ENCODE measurements around the gene FZD2. TPM values are rescaled to one million over a fixed set of nuclear protein-coding genes. Genes with fewer than 3 reads are reported as not detected.
"Not testable (repeated sequence)": the region's sequence is repeated elsewhere in the genome, so short reads cannot be mapped to it uniquely, and the experiment has no call there.

The FZD2 gene
- total RNA-seq, 2 donors from 2014 or later, result 3.3 to 10.1 TPM

GRCh38 chr17:44559634-44560554 lies 2.6 kb downstream of the FZD2 start:
- no peak for DNase-seq (ENCODE audit: low spot score)
- intact Hi-C loops (cut with DNase I), result no loop called here
- H3K4me1 ChIP-seq (replicated peaks), result no peaks in the 10 kb centered on the region
- WGBS, result 37% methylated on average over 16 of the region's 16 CpGs
- H3K9me3 ChIP-seq, result no peaks in the 10 kb centered on the region
- no peak for TF ChIP-seq CTCF (IDR thresholded peaks at IDR 0.05)
- no peak for TF ChIP-seq POLR2AphosphoS5 (IDR thresholded peaks at IDR 0.05)
- no peak for TF ChIP-seq POLR2A (IDR thresholded peaks at IDR 0.05)
- no peak overlapping the region for H3K27ac ChIP-seq
- H3K36me3 ChIP-seq, result no peaks in the 10 kb centered on the region
- H3K4me3 ChIP-seq, result no peak overlapping the region
- H3K27me3 ChIP-seq (replicated peaks; ENCODE audit: insufficient read depth), result peaks cover 5% of the 10 kb centered on the region

GRCh38 chr17:44561237-44561623 lies 3.9 kb downstream of the FZD2 start:
- Histone ChIP-seq H3K27me3 (replicated peaks; ENCODE audit: insufficient read depth) (peaks cover 5% of the 10 kb centered on the region), H3K27ac (no peak overlapping the region), H3K4me1 (replicated peaks) (no peaks in the 10 kb centered on the region), H3K36me3 (no peaks in the 10 kb centered on the region), H3K9me3 (no peaks in the 10 kb centered on the region), H3K4me3 (no peak overlapping the region)
- intact Hi-C loops (cut with DNase I), result no loop called here
- DNase-seq (ENCODE audit: low spot score), result no peak
- no peak for TF ChIP-seq POLR2A (IDR thresholded peaks at IDR 0.05)
- TF ChIP-seq POLR2AphosphoS5 (IDR thresholded peaks at IDR 0.05), result no peak
- TF ChIP-seq CTCF (IDR thresholded peaks at IDR 0.05), result no peak
- 62% methylated on average over 3 of the region's 3 CpGs for WGBS

GRCh38 chr17:44564429-44564828 lies 7.1 kb downstream of the FZD2 start:
- Histone ChIP-seq H3K9me3 (no peaks in the 10 kb centered on the region), H3K4me3 (no peak overlapping the region), H3K27ac (no peak overlapping the region)

GRCh38 chr17:44565866-44566443 lies 8.7 kb downstream of the FZD2 start:
- Histone ChIP-seq H3K4me3 (no peak overlapping the region), H3K27me3 (replicated peaks; ENCODE audit: insufficient read depth) (no peaks in the 10 kb centered on the region), H3K4me1 (replicated peaks) (no peaks in the 10 kb centered on the region), H3K9me3 (no peaks in the 10 kb centered on the region), H3K27ac (no peak overlapping the region), H3K36me3 (no peaks in the 10 kb centered on the region)
- TF ChIP-seq CTCF (IDR thresholded peaks at IDR 0.05) (no peak), POLR2A (IDR thresholded peaks at IDR 0.05) (no peak), POLR2AphosphoS5 (IDR thresholded peaks at IDR 0.05) (no peak)
- intact Hi-C loops (cut with DNase I), result no loop called here
- no peak for DNase-seq (ENCODE audit: low spot score)
- 88% methylated on average over 14 of the region's 14 CpGs for WGBS

More at GRCh38 chr17:44564429-44564828, 7.1 kb downstream of the FZD2 start:
- Histone ChIP-seq H3K4me1 (replicated peaks) (no peaks in the 10 kb centered on the region), H3K36me3 (no peaks in the 10 kb centered on the region), H3K27me3 (replicated peaks; ENCODE audit: insufficient read depth) (no peaks in the 10 kb centered on the region)
- intact Hi-C loops (cut with DNase I), result no loop called here
- no peak for DNase-seq (ENCODE audit: low spot score)
- no peak for TF ChIP-seq POLR2A (IDR thresholded peaks at IDR 0.05)
- 63% methylated on average over 7 of the region's 7 CpGs for WGBS

GRCh38 chr17:44568311-44568944 lies 11.1 kb downstream of the FZD2 start:
- DNase-seq (ENCODE audit: low spot score), result not testable (repeated sequence)
- 87% methylated on average over 22 of the region's 23 CpGs for WGBS

More at GRCh38 chr17:44568311-44568944, 11.1 kb downstream of the FZD2 start:
- H3K9me3 ChIP-seq; H3K4me1 ChIP-seq (replicated peaks); H3K4me3 ChIP-seq; H3K27me3 ChIP-seq (replicated peaks; ENCODE audit: insufficient read depth); H3K27ac ChIP-seq; H3K36me3 ChIP-seq; intact Hi-C loops (cut with DNase I): not testable (repeated sequence)
